Chondrocyte (in vitro differentiated cells): ENCODE results near the gene ADSS1. TPM values are rescaled to one million over a fixed set of nuclear protein-coding genes. Genes with fewer than 3 reads are reported as not detected.
"Not testable (repeated sequence)": the region's sequence is repeated elsewhere in the genome, so short reads cannot be mapped to it uniquely, and the experiment has no call there.

Source experiments
- DNase-seq: peaks from one replicate; pipeline ENCODE4 v3.0.0; 2021; ENCODE audit warnings: mixed read lengths, low spot score
- H3K27ac Mint-ChIP-seq: one replicate; pipeline ENCODE4 v1.8.0; 2021; ENCODE audit warnings: mild to moderate bottlenecking, moderate library complexity, mixed read lengths; ENCODE audit not compliant: unreplicated experiment
- H3K27me3 Mint-ChIP-seq: 2 replicates; pipeline ENCODE4 v1.8.0; 2021; ENCODE audit warnings: low read depth, mixed read lengths
- H3K36me3 Mint-ChIP-seq: 2 replicates; pipeline ENCODE4 v1.8.0; 2021; ENCODE audit warnings: low read depth, mixed read lengths
- H3K4me1 Mint-ChIP-seq: 2 replicates; pipeline ENCODE4 v1.8.0; 2021; ENCODE audit warnings: low read depth, mild to moderate bottlenecking, mixed read lengths
- H3K4me3 Mint-ChIP-seq: one replicate; pipeline ENCODE4 v1.8.0; 2021; ENCODE audit warnings: mild to moderate bottlenecking, moderate library complexity, mixed read lengths; ENCODE audit not compliant: unreplicated experiment
- H3K9me3 Mint-ChIP-seq: 2 replicates; pipeline ENCODE4 v1.8.0; 2021; ENCODE audit warnings: low read depth, mixed read lengths
- total RNA-seq: library from RNA; stranded (reverse); gene quantifications from 3 replicates; pipeline ENCODE4 v1.2.1, GENCODE V29; 2021
- TF ChIP-seq, protein P1 (sequence below): fragments of 200-600 bp; sonication (generic); IDR thresholded peaks from 2 replicates; pipeline ENCODE4 v1.5.0; 2021; ENCODE audit warnings: antibody characterized with exemption, mild to moderate bottlenecking, moderate library complexity

Gene ADSS1
- total RNA-seq, 1 donor from 2014 or later = 7.1 TPM

DNA sequence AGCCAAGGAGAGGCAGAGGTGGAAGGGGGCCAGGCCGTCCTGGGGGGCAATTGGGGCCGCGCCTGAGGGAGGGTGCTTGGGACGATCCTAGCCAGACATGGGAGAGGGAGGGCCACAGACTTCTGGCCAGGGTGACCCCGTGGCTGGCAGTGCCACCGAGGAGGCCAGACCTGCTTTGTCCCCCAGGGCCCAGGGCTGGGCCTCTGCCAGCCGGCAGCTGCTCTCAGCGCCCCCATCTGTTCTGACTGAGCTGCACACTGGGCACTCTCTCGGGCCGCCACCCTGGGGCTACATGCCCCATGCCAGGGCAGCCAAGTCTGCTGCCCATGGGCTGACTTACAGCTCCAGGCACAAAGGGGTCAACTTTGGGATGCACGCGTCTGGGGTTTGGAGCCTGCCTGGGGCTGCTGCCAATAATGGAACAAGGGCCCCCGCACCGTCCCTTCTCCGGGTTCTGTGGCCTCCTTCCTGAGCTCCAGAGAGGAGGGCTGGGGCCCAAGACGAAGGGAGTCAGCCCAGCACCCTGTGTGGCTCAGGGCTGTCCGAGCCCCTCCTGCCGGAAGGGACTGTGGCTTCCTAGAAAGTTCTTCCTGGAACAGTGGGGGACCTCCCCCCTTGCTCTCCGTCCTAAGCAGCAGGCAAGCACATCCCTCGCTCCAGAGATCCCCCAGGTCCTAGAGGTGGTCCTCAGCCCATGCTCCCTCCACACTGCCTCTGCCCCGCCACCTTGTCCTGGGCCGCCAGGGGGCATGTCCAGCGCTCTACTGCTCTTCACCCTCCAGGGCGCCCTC is 1.1 kb downstream of the ADSS1 start:
- H3K27ac Mint-ChIP-seq = no peak overlapping the region
- peaks cover 4% of the 10 kb centered on the region for H3K36me3 Mint-ChIP-seq
- peaks cover 25% of the 10 kb centered on the region for H3K4me1 Mint-ChIP-seq
- H3K4me3 Mint-ChIP-seq = peak overlapping the region; percentile 40
- DNase-seq = no peak
- TF ChIP-seq, protein P1, sequence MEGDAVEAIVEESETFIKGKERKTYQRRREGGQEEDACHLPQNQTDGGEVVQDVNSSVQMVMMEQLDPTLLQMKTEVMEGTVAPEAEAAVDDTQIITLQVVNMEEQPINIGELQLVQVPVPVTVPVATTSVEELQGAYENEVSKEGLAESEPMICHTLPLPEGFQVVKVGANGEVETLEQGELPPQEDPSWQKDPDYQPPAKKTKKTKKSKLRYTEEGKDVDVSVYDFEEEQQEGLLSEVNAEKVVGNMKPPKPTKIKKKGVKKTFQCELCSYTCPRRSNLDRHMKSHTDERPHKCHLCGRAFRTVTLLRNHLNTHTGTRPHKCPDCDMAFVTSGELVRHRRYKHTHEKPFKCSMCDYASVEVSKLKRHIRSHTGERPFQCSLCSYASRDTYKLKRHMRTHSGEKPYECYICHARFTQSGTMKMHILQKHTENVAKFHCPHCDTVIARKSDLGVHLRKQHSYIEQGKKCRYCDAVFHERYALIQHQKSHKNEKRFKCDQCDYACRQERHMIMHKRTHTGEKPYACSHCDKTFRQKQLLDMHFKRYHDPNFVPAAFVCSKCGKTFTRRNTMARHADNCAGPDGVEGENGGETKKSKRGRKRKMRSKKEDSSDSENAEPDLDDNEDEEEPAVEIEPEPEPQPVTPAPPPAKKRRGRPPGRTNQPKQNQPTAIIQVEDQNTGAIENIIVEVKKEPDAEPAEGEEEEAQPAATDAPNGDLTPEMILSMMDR = peak; percentile 59
- no peaks in the 10 kb centered on the region for H3K9me3 Mint-ChIP-seq
- peaks cover 3% of the 10 kb centered on the region for H3K27me3 Mint-ChIP-seq

DNA sequence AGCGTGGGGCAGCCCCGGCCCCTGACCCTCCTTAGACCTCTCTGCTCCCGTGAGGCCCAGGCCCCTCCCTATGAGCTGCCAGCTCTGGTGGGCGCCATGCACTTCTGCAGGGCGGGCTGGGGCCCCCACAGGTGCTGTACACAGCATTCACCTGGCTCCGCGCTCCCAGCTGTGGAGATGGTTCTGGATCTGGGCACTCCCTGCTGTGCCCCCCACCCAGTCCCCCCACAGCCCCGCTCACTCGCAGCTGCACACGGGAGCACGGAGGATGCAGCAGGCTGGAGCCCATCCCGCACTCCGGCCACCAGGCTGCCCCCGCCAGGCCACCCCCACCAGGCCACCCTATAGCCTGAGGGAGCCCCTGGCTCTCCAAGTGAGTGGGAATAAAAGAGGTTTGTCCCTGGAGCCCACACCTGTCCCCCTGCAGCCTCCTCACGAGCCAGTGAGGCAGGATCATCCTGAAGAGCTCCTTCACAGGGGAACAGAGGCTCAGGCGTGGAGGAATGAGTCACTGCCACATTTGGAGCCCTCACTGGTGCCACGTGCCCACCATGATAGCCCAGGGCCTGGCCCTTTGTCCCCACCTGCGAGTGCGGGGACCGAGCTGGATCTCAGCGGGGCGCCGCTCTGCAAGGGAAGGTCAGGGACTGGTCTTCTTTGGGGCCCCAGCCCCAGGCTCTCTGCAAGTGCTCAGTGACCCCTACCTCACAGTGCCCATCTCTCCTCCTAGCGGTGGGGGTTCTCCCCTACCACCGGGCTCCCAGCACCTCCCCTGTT is 1.9 kb downstream of the ADSS1 start:
- Mint-ChIP-seq H3K9me3 (no peaks in the 10 kb centered on the region), H3K27me3 (peaks cover 3% of the 10 kb centered on the region), H3K4me3 (no peak overlapping the region), H3K27ac (no peak overlapping the region), H3K36me3 (peaks cover 4% of the 10 kb centered on the region), H3K4me1 (peaks cover 25% of the 10 kb centered on the region)
- TF ChIP-seq, protein P1 = no peak
- no peak for DNase-seq

DNA sequence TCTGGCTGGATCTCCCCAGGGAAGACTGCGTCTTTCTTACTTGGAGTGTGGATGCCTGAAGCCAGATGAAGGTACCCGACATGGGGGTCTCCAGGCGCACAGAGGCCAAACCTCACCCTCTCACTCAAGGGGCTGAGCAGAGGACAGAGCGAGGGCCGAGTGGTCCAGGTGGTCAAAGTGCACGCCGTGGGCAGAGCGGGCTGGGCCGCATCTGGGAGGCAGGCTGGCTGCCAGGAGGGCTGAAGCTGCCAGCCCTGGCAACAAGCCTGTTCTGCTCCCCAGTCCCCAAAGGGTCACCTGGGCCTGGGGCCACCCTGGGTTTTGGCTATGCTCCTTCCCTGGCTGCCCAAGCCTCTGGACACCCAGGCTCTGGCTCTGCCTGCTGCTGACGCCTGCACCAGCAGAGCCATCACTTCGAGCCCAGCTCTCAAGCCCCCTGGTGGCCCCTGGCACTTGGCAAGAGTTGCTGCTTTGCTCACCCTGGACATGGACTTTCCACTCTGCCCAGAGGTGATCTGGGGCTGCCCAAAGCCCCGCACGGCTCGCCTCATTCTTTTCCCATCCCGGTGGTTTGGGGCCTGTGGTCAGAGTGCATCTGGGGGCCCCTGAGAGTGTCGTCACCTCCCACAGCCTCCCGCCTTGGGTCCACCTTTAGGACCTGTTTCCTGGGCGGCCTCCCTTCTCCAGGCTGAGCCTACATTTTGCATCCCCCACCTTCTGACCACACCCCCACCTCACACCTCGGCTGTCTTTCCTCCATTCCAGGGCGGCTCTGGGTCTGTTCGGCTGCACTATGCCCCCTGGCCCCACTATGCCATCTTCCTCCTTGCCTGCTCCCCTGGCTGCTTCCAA is 2.8 kb downstream of the ADSS1 start:
- no peaks in the 10 kb centered on the region for H3K9me3 Mint-ChIP-seq
- no peaks in the 10 kb centered on the region for H3K36me3 Mint-ChIP-seq
- H3K27ac Mint-ChIP-seq = no peak overlapping the region
- TF ChIP-seq, protein P1 = peak; percentile 41
- H3K27me3 Mint-ChIP-seq = peaks cover 3% of the 10 kb centered on the region
- H3K4me3 Mint-ChIP-seq = no peak overlapping the region
- DNase-seq = no peak
- peaks cover 19% of the 10 kb centered on the region for H3K4me1 Mint-ChIP-seq

DNA sequence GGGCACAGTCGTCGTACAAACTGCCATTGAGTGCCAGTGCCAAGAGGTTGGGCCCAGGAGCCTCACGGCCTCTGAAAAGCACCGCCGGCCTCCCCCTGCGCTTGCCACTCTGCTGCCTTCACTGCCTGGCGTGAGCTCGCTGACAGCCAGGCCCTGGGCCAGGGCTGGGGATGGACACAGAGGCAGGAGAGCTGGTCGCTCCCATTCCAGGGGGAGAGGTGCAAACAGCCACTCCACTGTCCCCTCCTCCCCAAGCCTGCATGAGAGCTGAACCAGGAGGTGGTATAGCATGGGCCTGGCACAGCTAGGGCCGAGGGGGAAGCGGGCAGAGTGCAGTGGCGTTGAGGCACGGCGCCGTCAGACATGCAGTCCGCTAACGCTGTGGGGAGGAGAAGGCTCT is 4.6 kb downstream of the ADSS1 start:
- Mint-ChIP-seq H3K4me3 (no peak overlapping the region), H3K4me1 (peaks cover 10% of the 10 kb centered on the region), H3K27ac (no peak overlapping the region), H3K27me3 (peaks cover 3% of the 10 kb centered on the region), H3K36me3 (no peaks in the 10 kb centered on the region), H3K9me3 (no peaks in the 10 kb centered on the region)
- no peak for DNase-seq
- TF ChIP-seq, protein P1 = no peak

DNA sequence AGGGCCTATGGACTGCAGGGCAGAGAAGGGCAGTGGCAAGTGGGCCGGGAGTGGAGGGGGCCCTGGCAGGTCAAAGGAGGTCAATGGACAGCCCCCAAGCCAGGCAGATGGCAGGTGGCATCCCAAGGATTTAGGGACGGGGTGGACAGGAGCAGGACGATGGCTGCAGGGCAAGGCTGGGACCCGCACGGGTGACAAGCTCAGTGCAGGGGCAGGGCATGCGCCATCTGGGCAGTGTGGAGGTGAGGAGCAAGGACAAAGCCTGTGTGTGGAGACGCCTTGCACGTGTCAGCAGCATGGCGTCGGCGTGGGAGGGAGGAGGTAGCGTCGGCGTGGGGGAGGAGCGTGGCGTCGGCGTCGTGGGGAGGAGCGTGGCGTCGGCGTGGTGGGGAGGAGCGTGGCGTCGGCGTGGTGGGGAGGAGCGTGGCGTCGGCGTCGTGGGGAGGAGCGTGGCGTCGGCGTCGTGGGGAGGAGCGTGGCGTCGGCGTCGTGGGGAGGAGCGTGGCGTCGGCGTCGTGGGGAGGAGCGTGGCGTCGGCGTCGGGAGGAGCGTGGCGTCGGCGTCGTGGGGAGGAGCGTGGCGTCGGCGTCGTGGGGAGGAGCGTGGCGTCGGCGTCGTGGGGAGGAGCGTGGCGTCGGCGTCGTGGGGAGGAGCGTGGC is 5.3 kb downstream of the ADSS1 start:
- H3K9me3 Mint-ChIP-seq, DNase-seq, H3K36me3 Mint-ChIP-seq, H3K4me1 Mint-ChIP-seq, H3K27me3 Mint-ChIP-seq: not testable (repeated sequence)
- H3K4me3 Mint-ChIP-seq = peak overlapping the region; percentile 12
- H3K27ac Mint-ChIP-seq = peak overlapping the region; percentile 45
